ENCODE measurements around the gene KRT6A.

- TF ChIP-seq POLR2A (IDR thresholded peaks at IDR 0.05) = no peak
- no peak for TF ChIP-seq CTCF (IDR thresholded peaks at IDR 0.05)
These were observed 2.3 kb upstream of the KRT6A start for GRCh38 chr12:52495389-52495788.

All from esophagus squamous epithelium (tissue), 4 donors.